Fibroblast of lung (primary cell): Measurements from ENCODE around the gene MYCBP.

ENCODE experiments used
- CTCF ChIP-seq, 2 donors: IDR thresholded peaks in 1 of 2; conservative IDR thresholded peaks in 1 of 2; 1 replicate in 1 of 2; 2 replicates in 1 of 2; pipeline ENCODE4 v1.5.1; 2011 to 2012; ENCODE audit warnings: low read length in 2 of 2, control low read depth in 1 of 2, inconsistent platforms in 1 of 2, low read depth in 1 of 2, mild to moderate bottlenecking in 1 of 2
- EZH2 ChIP-seq: IDR thresholded peaks from 2 replicates; pipeline ENCODE4 v1.5.1; 2012; ENCODE audit warnings: low read length, control low read depth, mild to moderate bottlenecking; ENCODE audit errors: missing control alignments

- TF ChIP-seq CTCF (conservative IDR thresholded peaks at IDR 0.05 in 1 of 2, IDR thresholded peaks at IDR 0.05 in 1 of 2; ENCODE audit: low read depth in 1 of 2, low read length in 2 of 2) (no peak), EZH2 (no peak)
Observed at GRCh38 chr1:38858833-38859560, 14.2 kb downstream of the MYCBP start.
